BE2C (cell line): ENCODE results near the gene GPR35.
A peak's percentile ranks its signal among the peaks of the same experiment; 100 is the strongest.

Source experiments
- DNase-seq: peaks from one replicate; pipeline ENCODE4 v3.0.0-alpha.2; 2020
- H3K27me3 ChIP-seq: fragments of 250-450 bp; sonication (Bioruptor Pico); 2 replicates; pipeline ENCODE4 v1.5.1; 2020; ENCODE audit warnings: mild to moderate bottlenecking
- H3K36me3 ChIP-seq: fragments of 250-450 bp; sonication (Bioruptor Pico); 2 replicates; pipeline ENCODE4 v1.5.1; 2020; ENCODE audit warnings: mild to moderate bottlenecking
- H3K4me1 ChIP-seq: fragments of 250-450 bp; sonication (Bioruptor Pico); 2 replicates; pipeline ENCODE4 v1.5.1; 2020
- H3K4me3 ChIP-seq: 2 replicates; pipeline ENCODE4 v1.5.1; 2011; ENCODE audit warnings: low read depth, low read length
- H3K9me3 ChIP-seq: fragments of 250-450 bp; sonication (Bioruptor Pico); 2 replicates; pipeline ENCODE4 v1.5.1; 2020
- TF ChIP-seq, protein P1 (sequence below): IDR thresholded peaks from 2 replicates; pipeline ENCODE4 v1.5.1; 2012; ENCODE audit warnings: mild to moderate bottlenecking, low read depth, low read length

Gene GPR35

DNA sequence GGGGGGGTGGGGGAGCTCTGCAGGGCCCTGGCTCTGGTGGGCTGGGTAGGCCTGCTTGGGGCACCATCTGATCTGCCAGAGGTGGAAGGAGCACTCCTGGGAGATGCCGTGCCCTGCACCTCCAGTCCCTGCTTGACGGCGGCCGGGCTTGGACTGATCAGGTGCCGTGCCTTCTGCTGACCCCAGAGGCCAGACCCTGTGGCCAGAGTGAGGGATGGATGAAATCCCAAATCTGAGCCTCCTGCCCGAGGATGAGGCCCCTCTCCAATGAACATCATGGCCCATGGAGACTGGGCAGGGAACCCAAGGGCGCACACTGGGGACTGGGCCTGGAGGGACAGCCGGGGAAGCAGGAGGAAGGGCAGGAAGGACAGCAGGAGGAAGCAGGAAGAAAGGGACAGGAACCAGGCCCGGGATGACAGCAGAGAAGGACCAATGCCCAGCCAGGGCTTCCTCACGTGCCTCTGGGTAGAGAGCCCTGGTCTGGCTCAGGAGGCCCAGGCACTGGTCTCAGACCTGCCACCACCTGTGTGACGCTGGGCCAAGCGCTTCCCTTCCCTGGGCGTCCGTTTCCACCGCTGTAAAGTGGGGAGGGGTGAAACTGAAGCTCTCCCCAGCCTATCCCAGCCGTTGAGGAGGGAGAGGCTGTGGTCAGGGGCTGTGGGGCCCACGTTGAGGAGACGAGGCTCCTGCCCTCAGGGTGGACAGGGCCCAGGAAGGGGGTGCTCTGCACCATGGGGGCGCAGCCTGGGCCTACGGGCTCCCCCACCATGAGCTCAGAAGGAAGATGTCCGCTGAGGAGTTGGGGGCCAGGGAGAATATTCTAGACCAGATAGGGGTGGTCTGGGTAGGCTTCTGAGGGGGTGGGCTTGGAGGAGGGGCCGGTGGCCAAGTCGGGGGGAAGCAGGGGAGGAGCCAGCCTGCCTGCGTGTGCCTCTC is 1.0 kb upstream of the GPR35 start:
- TF ChIP-seq, protein P1, sequence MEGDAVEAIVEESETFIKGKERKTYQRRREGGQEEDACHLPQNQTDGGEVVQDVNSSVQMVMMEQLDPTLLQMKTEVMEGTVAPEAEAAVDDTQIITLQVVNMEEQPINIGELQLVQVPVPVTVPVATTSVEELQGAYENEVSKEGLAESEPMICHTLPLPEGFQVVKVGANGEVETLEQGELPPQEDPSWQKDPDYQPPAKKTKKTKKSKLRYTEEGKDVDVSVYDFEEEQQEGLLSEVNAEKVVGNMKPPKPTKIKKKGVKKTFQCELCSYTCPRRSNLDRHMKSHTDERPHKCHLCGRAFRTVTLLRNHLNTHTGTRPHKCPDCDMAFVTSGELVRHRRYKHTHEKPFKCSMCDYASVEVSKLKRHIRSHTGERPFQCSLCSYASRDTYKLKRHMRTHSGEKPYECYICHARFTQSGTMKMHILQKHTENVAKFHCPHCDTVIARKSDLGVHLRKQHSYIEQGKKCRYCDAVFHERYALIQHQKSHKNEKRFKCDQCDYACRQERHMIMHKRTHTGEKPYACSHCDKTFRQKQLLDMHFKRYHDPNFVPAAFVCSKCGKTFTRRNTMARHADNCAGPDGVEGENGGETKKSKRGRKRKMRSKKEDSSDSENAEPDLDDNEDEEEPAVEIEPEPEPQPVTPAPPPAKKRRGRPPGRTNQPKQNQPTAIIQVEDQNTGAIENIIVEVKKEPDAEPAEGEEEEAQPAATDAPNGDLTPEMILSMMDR: no peak
- no peaks in the 10 kb centered on the region for H3K9me3 ChIP-seq
- H3K27me3 ChIP-seq: no peaks in the 10 kb centered on the region
- no peaks in the 10 kb centered on the region for H3K36me3 ChIP-seq
- no peak overlapping the region for H3K4me3 ChIP-seq
- DNase-seq: peak; percentile 5
- H3K4me1 ChIP-seq: peaks cover 5% of the 10 kb centered on the region

DNA sequence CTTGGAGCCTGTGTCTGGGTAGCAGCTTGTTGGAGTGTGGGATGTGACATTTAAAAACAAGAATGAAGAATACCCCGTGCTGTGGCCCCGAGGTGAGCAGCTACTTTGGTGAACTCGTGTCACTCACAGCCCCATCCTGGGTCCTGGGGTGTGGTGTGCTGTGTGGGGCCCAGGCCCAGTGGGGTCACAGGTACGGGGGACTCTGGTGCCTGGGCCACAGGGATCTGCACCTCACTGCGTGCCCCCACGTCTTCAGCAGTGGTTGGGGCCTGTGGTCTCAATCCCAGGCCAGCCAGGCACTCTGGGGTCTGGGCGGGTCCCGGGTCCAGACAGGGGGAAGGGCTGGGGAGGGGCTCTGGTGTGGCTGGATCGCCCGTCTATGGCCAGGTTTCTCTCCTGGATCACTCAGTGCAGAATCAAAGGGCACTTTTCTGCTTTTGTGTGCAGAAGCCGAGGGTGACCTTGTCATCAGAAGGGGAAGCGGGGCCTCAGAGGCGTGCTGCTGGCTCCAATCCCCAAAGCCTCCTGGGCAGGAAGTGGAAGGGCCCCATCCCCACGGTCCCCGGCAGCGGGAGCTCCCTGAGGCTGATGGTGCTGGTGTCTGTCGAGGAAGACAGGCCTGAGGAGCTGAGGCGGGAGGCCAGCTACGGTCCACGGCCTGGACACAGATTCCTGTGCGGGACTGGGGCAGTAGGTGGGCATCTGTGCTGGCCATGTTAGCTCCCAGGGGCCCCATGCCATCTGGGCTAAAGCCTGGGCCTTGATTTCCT is 1.4 kb downstream of the GPR35 start:
- Histone ChIP-seq H3K36me3 (no peaks in the 10 kb centered on the region), H3K9me3 (no peaks in the 10 kb centered on the region), H3K4me1 (peaks cover 5% of the 10 kb centered on the region), H3K4me3 (no peak overlapping the region), H3K27me3 (no peaks in the 10 kb centered on the region)
- TF ChIP-seq, protein P1: no peak
- DNase-seq: peak; percentile 7

DNA sequence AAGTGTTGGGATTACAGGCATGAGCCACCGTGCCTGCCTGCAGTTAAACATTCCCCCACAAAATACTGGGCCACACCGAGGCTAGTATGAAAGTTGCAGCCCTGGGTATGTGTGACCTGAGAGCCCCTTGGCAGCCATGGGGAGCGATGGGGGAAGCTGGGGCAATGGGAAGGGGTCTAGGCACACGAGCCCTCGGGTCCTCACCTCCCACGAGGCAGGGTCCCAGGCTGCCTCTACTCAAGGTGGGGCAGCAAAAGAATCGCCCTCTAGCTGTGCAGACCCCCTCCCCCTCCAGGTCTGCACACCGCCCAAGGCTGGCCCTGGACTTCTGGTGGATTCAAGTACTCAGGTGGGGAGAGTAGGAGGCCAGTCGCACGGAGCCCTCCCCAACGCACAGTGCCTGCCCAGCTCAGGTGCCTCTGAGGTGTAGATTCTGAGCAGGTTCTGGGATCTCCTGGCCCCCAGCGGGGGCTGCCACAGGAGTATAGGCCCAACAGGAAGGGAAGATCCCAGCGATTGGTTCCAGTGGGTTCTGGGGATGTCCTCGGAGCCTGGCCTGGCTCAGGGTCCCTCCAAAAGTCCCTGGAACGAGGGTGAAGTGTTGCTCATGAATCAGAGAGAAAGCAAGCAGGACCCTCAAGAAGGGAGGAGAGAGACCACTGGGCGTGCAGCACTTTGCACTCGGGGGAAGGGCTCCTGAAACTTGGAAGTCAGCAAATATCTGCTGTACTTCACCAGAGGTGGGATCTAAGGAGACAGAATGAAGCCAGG is 2.6 kb downstream of the GPR35 start:
- H3K36me3 ChIP-seq: no peaks in the 10 kb centered on the region
- no peak overlapping the region for H3K4me3 ChIP-seq
- no peaks in the 10 kb centered on the region for H3K9me3 ChIP-seq
- TF ChIP-seq, protein P1: no peak
- peak; percentile 3 for DNase-seq
- no peaks in the 10 kb centered on the region for H3K27me3 ChIP-seq
- peaks cover under 1% of the 10 kb centered on the region for H3K4me1 ChIP-seq

DNA sequence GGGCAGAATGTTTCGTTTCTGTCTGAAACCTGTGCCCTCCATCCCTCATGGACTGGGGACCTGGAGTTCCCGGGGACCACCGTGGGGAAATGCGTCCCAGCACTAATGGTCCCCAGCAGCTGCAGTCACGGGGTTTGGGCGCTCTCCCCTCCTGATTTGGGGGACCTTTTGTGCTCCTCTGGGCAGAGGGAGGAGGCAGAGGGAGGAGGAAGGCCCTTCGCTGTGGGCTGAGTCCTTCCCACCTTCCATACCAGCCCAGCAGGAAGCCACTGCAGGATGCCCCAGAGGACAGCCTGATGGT is 3.2 kb downstream of the GPR35 start:
- TF ChIP-seq, protein P1: no peak
- H3K9me3 ChIP-seq: no peaks in the 10 kb centered on the region
- H3K27me3 ChIP-seq: no peaks in the 10 kb centered on the region

DNA sequence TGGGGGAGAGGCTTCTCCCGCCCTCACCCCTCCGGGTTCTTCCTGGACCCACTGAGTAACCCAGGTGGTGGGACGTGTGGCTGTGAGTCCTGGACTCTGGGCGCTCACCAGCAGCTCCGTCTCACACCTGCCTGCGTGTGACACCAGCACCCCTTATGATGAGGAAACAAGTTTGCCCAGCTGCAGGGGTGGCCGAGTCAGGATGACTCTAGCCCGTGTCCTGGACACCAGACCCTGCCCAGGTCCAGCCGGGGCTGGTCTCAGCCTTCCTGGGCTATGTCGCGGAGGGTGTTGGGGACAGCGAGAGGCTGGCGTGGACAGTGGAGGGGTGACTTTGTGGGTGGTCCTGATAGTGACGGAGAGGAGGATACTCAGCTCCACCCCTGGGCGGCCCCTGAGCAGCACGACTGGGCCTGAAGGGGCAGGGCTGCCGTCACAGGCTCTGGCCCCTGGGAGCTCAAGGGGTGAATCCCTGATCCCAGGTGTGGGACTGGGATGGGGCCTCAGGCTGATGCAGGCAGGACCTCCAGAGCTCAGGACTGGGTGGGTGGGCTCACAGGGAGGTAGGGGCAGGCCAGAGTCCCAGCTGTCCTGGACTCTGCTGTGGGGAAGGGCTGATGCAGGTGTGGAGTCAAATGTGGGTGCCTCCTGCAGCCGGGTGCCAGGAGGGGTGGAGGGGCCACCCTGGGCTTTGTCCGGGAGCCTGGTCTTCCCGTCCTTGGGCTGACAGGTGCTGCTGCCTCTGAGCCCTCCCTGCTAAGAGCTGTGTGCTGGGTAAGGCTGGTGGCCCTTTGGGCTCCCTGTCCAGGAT is 3.7 kb downstream of the GPR35 start:
- no peaks in the 10 kb centered on the region for H3K36me3 ChIP-seq
- no peak overlapping the region for H3K4me3 ChIP-seq
- no peak for DNase-seq
- no peaks in the 10 kb centered on the region for H3K27me3 ChIP-seq
- TF ChIP-seq, protein P1: no peak
- no peaks in the 10 kb centered on the region for H3K9me3 ChIP-seq
- H3K4me1 ChIP-seq: no peaks in the 10 kb centered on the region

More for the DNA sequence above, 3.2 kb downstream of the GPR35 start:
- Histone ChIP-seq H3K36me3 (no peaks in the 10 kb centered on the region), H3K4me1 (no peaks in the 10 kb centered on the region), H3K4me3 (no peak overlapping the region)
- no peak for DNase-seq
